KMS-11 (cell line): ENCODE data around the gene ARL4D.
"Not testable (repeated sequence)": the region's sequence is repeated elsewhere in the genome, so short reads cannot be mapped to it uniquely, and the experiment has no call there.

Experiments
- H2AFZ ChIP-seq: fragments of 200-600 bp; sonication (generic); 2 replicates; pipeline ENCODE4 v1.6.1; 2016; ENCODE audit warnings: antibody characterized with exemption, mixed run types, low read depth
- H3K27ac ChIP-seq: fragments of 200-600 bp; sonication (generic); 2 replicates; pipeline ENCODE4 v1.6.1; 2016; ENCODE audit warnings: mild to moderate bottlenecking, mixed run types
- H3K27me3 ChIP-seq: fragments of 200-600 bp; sonication (generic); 2 replicates; pipeline ENCODE4 v1.6.1; 2017; ENCODE audit warnings: mild to moderate bottlenecking, low read depth, mixed run types, moderate library complexity; ENCODE audit not compliant: insufficient read depth
- H3K36me3 ChIP-seq: fragments of 200-600 bp; sonication (generic); 2 replicates; pipeline ENCODE4 v1.6.1; 2017; ENCODE audit warnings: mild to moderate bottlenecking, mixed run types; ENCODE audit not compliant: insufficient read depth
- H3K4me1 ChIP-seq: fragments of 200-600 bp; sonication (generic); 2 replicates; pipeline ENCODE4 v1.6.1; 2016; ENCODE audit warnings: mild to moderate bottlenecking, low read depth, mixed run types; ENCODE audit not compliant: poor library complexity, severe bottlenecking
- H3K4me2 ChIP-seq: fragments of 200-600 bp; sonication (generic); 2 replicates; pipeline ENCODE4 v1.7.0; 2016; ENCODE audit warnings: mild to moderate bottlenecking, mixed run types
- H3K4me3 ChIP-seq: fragments of 200-600 bp; sonication (generic); IDR thresholded peaks from 2 replicates; pipeline ENCODE4 v1.6.1; 2017; ENCODE audit warnings: low read depth, low read length, mixed read lengths; ENCODE audit not compliant: insufficient read depth
- H3K79me2 ChIP-seq: fragments of 200-600 bp; sonication (generic); 2 replicates; pipeline ENCODE4 v1.6.1; 2016; ENCODE audit warnings: low read depth, mixed run types; ENCODE audit not compliant: insufficient read depth
- H3K9ac ChIP-seq: fragments of 200-600 bp; sonication (generic); 2 replicates; pipeline ENCODE4 v1.6.1; 2016; ENCODE audit warnings: mild to moderate bottlenecking, mixed run types
- H4K20me1 ChIP-seq: fragments of 200-600 bp; sonication (generic); 2 replicates; pipeline ENCODE4 v1.6.1; 2016; ENCODE audit warnings: mild to moderate bottlenecking, mixed run types; ENCODE audit not compliant: insufficient read depth
- TF ChIP-seq, protein P1 (sequence below): fragments of 200-600 bp; sonication (generic); conservative IDR thresholded peaks from 2 replicates; pipeline ENCODE4 v1.6.1; 2017; ENCODE audit warnings: low read depth, mild to moderate bottlenecking, antibody characterized with exemption, low read length, moderate library complexity, mixed read lengths

The ARL4D gene

DNA sequence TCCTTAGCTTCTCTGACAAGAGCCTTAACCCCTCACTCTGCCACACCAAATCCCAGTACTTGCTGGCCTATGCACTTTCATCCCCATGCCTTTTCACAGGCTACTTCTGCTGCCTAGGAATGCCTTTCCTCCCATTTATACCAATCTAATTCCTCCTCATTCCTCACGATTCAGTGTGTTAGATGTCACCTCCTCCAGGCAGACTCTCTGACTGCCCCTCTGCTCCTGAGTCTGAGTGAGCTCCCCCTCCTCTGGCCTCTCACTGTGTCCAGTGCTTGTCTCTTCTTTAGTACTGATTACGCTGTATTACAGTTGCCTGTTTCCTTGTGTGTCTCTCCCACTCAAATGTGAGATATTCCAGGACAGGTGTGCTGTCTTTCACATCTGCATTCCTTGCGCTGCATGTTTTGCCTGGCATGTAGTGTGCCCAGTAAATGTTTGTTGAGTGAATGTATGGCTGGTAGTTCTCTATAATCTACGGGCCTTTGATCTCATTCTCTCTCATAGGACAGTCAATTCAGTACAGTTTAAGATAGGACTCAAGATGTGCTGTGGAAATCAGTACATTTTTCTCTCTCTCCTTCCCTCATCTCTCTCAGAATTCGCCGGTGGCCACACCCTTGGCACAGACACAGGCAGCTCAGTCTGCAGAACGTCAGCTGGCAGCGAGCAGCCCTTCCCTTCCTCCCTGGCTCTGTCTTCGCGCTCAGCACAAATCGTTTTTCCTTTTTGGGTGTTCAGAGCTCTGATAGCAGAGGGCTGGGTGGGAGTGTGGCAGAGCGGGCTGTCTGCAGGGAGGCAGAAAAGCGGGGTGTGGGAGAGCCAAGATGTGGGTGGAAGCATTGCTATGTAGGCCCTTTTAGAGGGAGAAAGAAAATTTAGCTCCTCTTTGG, 18.5 kb downstream of the ARL4D start:
- no peaks in the 10 kb centered on the region for H3K79me2 ChIP-seq
- H2AFZ ChIP-seq: no peak overlapping the region
- H3K4me3 ChIP-seq: no peak overlapping the region
- H3K27me3 ChIP-seq: no peaks in the 10 kb centered on the region
- H3K9ac ChIP-seq: no peak overlapping the region
- no peaks in the 10 kb centered on the region for H3K4me1 ChIP-seq
- H3K36me3 ChIP-seq: no peaks in the 10 kb centered on the region
- TF ChIP-seq, protein P1, sequence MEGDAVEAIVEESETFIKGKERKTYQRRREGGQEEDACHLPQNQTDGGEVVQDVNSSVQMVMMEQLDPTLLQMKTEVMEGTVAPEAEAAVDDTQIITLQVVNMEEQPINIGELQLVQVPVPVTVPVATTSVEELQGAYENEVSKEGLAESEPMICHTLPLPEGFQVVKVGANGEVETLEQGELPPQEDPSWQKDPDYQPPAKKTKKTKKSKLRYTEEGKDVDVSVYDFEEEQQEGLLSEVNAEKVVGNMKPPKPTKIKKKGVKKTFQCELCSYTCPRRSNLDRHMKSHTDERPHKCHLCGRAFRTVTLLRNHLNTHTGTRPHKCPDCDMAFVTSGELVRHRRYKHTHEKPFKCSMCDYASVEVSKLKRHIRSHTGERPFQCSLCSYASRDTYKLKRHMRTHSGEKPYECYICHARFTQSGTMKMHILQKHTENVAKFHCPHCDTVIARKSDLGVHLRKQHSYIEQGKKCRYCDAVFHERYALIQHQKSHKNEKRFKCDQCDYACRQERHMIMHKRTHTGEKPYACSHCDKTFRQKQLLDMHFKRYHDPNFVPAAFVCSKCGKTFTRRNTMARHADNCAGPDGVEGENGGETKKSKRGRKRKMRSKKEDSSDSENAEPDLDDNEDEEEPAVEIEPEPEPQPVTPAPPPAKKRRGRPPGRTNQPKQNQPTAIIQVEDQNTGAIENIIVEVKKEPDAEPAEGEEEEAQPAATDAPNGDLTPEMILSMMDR: no peak
- H3K27ac ChIP-seq: no peak overlapping the region
- no peak overlapping the region for H3K4me2 ChIP-seq
- no peaks in the 10 kb centered on the region for H4K20me1 ChIP-seq

GRCh38 chr17:43418441-43419374, 19.9 kb downstream of the ARL4D start:
- H3K4me1 ChIP-seq: no peaks in the 10 kb centered on the region
- no peaks in the 10 kb centered on the region for H3K27me3 ChIP-seq
- no peak overlapping the region for H3K4me3 ChIP-seq
- TF ChIP-seq, protein P1: no peak
- no peak overlapping the region for H3K9ac ChIP-seq
- H3K27ac ChIP-seq: no peak overlapping the region
- H3K4me2 ChIP-seq: no peak overlapping the region
- no peaks in the 10 kb centered on the region for H3K36me3 ChIP-seq
- no peak overlapping the region for H2AFZ ChIP-seq
- no peaks in the 10 kb centered on the region for H3K79me2 ChIP-seq
- no peaks in the 10 kb centered on the region for H4K20me1 ChIP-seq

DNA sequence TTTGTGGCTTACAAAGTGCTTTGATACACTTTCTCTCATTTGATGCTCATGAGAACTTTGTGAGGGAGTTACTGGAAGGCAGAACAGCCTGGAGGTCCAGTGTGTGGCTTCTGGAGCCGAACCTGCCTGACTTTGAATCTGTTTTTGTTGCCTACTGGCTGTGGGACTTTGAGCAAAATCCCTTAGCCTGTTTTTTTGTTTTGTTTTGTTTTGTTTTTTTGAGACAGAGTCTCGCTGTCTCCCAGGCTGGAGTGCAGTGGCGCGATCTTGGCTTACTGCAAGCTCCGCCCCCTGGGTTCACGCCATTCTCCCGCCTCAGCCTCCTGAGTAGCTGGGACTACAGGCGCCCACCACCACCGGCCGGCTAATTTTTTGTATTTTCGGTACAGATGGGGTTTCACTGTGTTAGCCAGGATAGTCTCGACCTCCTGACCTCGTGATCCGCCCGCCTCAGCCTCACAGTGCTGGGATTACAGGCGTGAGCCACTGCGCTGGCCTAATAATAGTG, 20.6 kb downstream of the ARL4D start:
- not testable (repeated sequence) for H3K27me3 ChIP-seq, H3K79me2 ChIP-seq, H3K4me2 ChIP-seq, H3K9ac ChIP-seq, H3K27ac ChIP-seq, H3K4me3 ChIP-seq, H3K36me3 ChIP-seq, H2AFZ ChIP-seq, H4K20me1 ChIP-seq, H3K4me1 ChIP-seq

- no peak overlapping the region for H3K9ac ChIP-seq
- H3K36me3 ChIP-seq: no peaks in the 10 kb centered on the region
- no peaks in the 10 kb centered on the region for H4K20me1 ChIP-seq
- no peak overlapping the region for H3K27ac ChIP-seq
- H3K79me2 ChIP-seq: no peaks in the 10 kb centered on the region
- no peak overlapping the region for H2AFZ ChIP-seq
- no peak overlapping the region for H3K4me3 ChIP-seq
- no peak overlapping the region for H3K4me2 ChIP-seq
- TF ChIP-seq, protein P1: no peak
- no peaks in the 10 kb centered on the region for H3K4me1 ChIP-seq
- H3K27me3 ChIP-seq: no peaks in the 10 kb centered on the region
Observed at GRCh38 chr17:43423777-43424455, 25.1 kb downstream of the ARL4D start.
